PC-3 (cell line): ENCODE data around the gene GOLGA6L7. TPM values are rescaled to one million over a fixed set of nuclear protein-coding genes. Genes with fewer than 3 reads are reported as not detected.
A peak's percentile ranks its signal among the peaks of the same experiment; 100 is the strongest.
"Not testable (repeated sequence)": the region's sequence is repeated elsewhere in the genome, so short reads cannot be mapped to it uniquely, and the experiment has no call there.

ENCODE experiments used
- ATAC-seq: fragments of 200-7000 bp; cut with Tn5 transposase; 2 replicates; pipeline ENCODE4 v1.9.1; 2020; ENCODE audit warnings: mild to moderate bottlenecking, moderate library complexity
- Bru-seq: library from RNA; stranded (reverse); fragments of 400-500 nt; gene quantifications from one replicate; lab custom pipeline; 2021; lab: Mats Ljungman, UMichigan
- BruChase-seq, 2 experiments: library from RNA; stranded (reverse); fragments of 400-500 nt; gene quantifications; one replicate each; lab custom pipeline; 2021; lab: Mats Ljungman, UMichigan
- BruUV-seq: library from RNA; stranded (reverse); fragments of 400-500 nt; replicated peaks from 2 replicates; lab custom pipeline; 2021; lab: Mats Ljungman, UMichigan
- CTCF ChIA-PET: fragments of 300-600 bp; sonication (Branson Sonifier 250); formaldehyde crosslinking; loops from one replicate; lab custom pipeline; 2022; ENCODE audit warnings: antibody characterized with exemption; lab: Charles Lee
- POLR2A ChIA-PET: fragments of 300-600 bp; sonication (Branson Sonifier 250); formaldehyde crosslinking; loops from one replicate; lab custom pipeline; 2022; ENCODE audit warnings: antibody characterized with exemption; ENCODE audit not compliant: unreplicated experiment; lab: Charles Lee
- DNase-seq: peaks from one replicate; pipeline ENCODE4 v3.0.0-alpha.2; 2015
- H2AFZ ChIP-seq: fragments of 300-600 bp; sonication (generic); 2 replicates; pipeline ENCODE4 v1.6.0; 2016; ENCODE audit warnings: antibody characterized with exemption, low read length
- H3F3A ChIP-seq: fragments of 300-600 bp; sonication (generic); one replicate; pipeline ENCODE4 v1.6.0; 2017; ENCODE audit warnings: antibody characterized with exemption, low read length, control low read depth, mild to moderate bottlenecking; ENCODE audit not compliant: unreplicated experiment
- H3K27ac ChIP-seq: fragments of 300-600 bp; sonication (generic); 2 replicates; pipeline ENCODE4 v1.5.1; 2016; ENCODE audit warnings: mild to moderate bottlenecking, low read length
- H3K27me3 ChIP-seq: fragments of 300-600 bp; sonication (generic); 2 replicates; pipeline ENCODE4 v1.6.1; 2016; ENCODE audit warnings: low read length, mixed read lengths
- H3K36me3 ChIP-seq: fragments of 300-600 bp; sonication (generic); 2 replicates; pipeline ENCODE4 v1.6.1; 2016; ENCODE audit warnings: low read depth, mixed run types, low read length, mixed read lengths
- H3K4me1 ChIP-seq: fragments of 300-600 bp; sonication (generic); 2 replicates; pipeline ENCODE4 v1.5.1; 2016; ENCODE audit warnings: low read length; ENCODE audit not compliant: insufficient read depth
- H3K4me2 ChIP-seq: fragments of 300-600 bp; sonication (generic); 2 replicates; pipeline ENCODE4 v1.6.0; 2016; ENCODE audit warnings: low read length
- H3K4me3 ChIP-seq: fragments of 300-600 bp; sonication (generic); 2 replicates; pipeline ENCODE4 v1.5.1; 2016; ENCODE audit warnings: mild to moderate bottlenecking, low read length, mixed read lengths
- H3K79me2 ChIP-seq: fragments of 300-600 bp; sonication (generic); 2 replicates; pipeline ENCODE4 v1.6.1; 2017; ENCODE audit warnings: low read length, mixed read lengths
- H3K9ac ChIP-seq: fragments of 300-600 bp; sonication (generic); 2 replicates; pipeline ENCODE4 v1.6.0; 2016; ENCODE audit warnings: mild to moderate bottlenecking, low read length
- H3K9me2 ChIP-seq: fragments of 300-600 bp; sonication (generic); replicated peaks from 2 replicates; pipeline ENCODE4 v1.6.1; 2016; ENCODE audit warnings: mixed run types, low read length, mixed read lengths
- H3K9me3 ChIP-seq: fragments of 300-600 bp; sonication (generic); 2 replicates; pipeline ENCODE4 v1.6.1; 2016; ENCODE audit warnings: low read length, mixed read lengths
- H4K20me1 ChIP-seq: fragments of 300-600 bp; sonication (generic); 2 replicates; pipeline ENCODE4 v1.6.1; 2016; ENCODE audit warnings: low read length, mixed read lengths
- EZH2 ChIP-seq: fragments of 300-600 bp; sonication (generic); IDR thresholded peaks from one replicate; pipeline ENCODE4 v1.6.1; 2017; ENCODE audit warnings: antibody characterized with exemption, mild to moderate bottlenecking, low read length; ENCODE audit not compliant: unreplicated experiment
- EZH2phosphoT487 ChIP-seq: fragments of 300-600 bp; sonication (generic); IDR thresholded peaks from 2 replicates; pipeline ENCODE4 v1.6.1; 2018; ENCODE audit warnings: mild to moderate bottlenecking, antibody characterized with exemption, low read length, borderline replicate concordance
- intact Hi-C: fragments of 100-400 bp; cut with micrococcal nuclease; formaldehyde crosslinking; loops from 2 replicates; pipeline ENCODE4 v1.9.0; 2023
- long read RNA-seq: library from polyadenylated mRNA; unstranded; transcript quantifications from one replicate; pipeline ENCODE4 v2.0.0, GENCODE V29; 2021; ENCODE audit not compliant: unreplicated experiment
- total RNA-seq: library from RNA; depleted of rRNA; stranded (reverse); fragments of >200 nt; gene quantifications from 2 replicates; pipeline ENCODE4 v1.2.3, GENCODE V29; 2014; rRNA removed
- TF ChIP-seq, protein P1 (sequence below): fragments of 300-600 bp; sonication (generic); conservative IDR thresholded peaks from 2 replicates; pipeline ENCODE4 v1.5.1; 2017; ENCODE audit warnings: antibody characterized with exemption, low read depth, mild to moderate bottlenecking, low read length

GOLGA6L7 gene, protein sequence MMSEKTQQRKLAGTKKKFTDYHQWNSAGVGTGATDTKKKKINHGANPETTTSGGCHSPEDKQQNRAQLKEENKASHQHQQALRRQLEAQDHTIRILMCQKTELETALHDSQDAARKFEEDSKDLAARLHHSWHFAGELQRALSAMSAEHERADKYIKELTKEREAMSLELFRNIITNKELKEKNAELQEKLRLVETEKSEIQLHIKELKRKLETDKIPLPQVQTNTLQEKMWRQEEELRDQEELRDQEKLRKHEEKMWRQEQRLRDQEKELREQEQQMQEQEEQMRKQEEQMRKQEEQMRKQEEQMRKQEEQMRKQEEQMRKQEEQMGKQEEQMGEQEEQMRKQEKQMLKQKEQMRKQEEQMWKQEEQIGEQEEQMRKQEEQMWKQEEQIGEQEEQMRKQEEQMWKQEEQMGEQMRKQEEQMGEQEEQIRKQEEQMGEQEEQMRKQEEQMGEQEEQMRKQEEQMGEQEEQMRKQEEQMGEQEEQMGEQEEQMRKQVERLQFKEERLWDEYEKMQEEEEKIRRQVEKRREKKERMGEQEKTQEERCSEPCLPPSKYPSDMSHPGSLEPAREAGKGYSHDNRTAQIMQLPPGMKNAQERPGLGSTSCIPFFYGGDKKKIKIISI
- total RNA-seq (not detected in 2 replicates), Bru-seq, nascent RNA (not detected), BruChase-seq, experiment 1, labeled RNA remaining after a 6-hour chase (not detected), BruChase-seq, experiment 2, labeled RNA remaining after a 2-hour chase (not detected)
- long read RNA-seq: 0 reads

DNA sequence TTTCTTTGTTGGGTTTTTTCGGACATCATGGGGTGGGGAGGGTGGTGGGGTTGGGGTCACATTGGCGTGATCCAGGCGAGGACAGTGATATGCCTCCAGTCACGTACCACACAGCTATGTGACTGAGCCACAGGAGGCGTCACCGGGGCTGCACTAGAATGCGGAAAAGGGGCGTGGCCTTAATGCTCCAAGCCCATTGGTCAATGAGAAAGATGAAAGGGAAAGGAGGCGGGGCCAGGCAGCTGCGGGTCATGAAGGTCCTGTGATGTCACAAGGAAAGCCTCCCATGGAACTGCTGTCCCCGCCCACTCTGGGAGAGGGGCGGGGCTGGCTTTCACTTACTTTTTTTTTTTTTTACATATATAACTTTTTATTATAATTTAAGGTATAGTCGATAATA is at the start of gene GOLGA6L7:
GOLGA6L7 (minus strand) TSS at position 124 of the 400 bp plus-strand sequence; CDS start at position 29, 95 bp downstream.
- POLR2A ChIA-PET, H3K36me3 ChIP-seq, H3K4me2 ChIP-seq, intact Hi-C loops, H3F3A ChIP-seq, H3K27me3 ChIP-seq, H3K4me3 ChIP-seq, H3K9ac ChIP-seq, H2AFZ ChIP-seq, H3K27ac ChIP-seq, H3K4me1 ChIP-seq, CTCF ChIA-PET, H3K9me3 ChIP-seq, H3K79me2 ChIP-seq, BruUV-seq, DNase-seq, H4K20me1 ChIP-seq, H3K9me2 ChIP-seq, ATAC-seq: not testable (repeated sequence)

DNA sequence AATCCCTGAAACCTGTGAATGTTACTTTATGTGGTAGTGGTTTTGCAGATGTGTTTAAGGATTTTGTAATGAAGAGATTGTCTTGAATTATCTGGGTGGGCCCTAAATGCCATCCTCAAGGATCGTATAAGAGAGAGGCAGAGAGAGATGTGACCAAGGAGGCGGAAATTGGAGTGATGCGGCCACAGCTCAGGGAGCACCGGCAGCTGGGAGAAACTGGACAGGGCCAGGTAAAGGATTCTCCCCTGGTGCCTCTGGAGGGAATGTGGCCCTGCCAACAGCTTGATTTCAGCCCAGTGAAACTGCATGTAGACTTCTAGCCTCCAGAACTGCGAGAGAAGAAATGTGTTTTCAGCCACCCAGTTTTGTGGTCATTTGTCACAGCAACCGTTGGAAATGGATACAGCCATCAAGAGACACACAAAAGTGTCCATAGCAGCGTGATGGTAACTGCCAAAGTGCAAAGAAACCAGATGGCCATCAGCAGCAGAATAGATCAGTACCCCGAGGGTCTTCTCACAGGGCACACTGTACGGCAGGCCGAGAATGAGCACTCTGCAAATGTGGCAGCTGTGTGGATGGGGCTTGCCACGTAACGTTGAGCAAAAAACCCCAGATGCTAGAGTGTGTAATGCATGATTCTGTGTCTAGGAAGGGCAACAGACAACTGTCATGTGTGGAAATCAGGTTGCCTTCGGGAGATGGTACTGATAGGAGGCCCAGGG is 49.6 kb upstream of the GOLGA6L7 start:
- Histone ChIP-seq H3K9ac (no peak overlapping the region), H3K79me2 (peaks cover 76% of the 10 kb centered on the region), H3F3A (no peaks in the 10 kb centered on the region), H3K9me2 (no peaks in the 10 kb centered on the region), H3K4me3 (no peak overlapping the region), H4K20me1 (no peaks in the 10 kb centered on the region), H3K27me3 (no peaks in the 10 kb centered on the region), H3K4me1 (peaks cover 14% of the 10 kb centered on the region), H3K4me2 (no peak overlapping the region), H3K9me3 (no peaks in the 10 kb centered on the region), H3K27ac (no peak overlapping the region), H2AFZ (no peak overlapping the region), H3K36me3 (no peaks in the 10 kb centered on the region)
- intact Hi-C loops: no loop called here
- TF ChIP-seq, protein P1, sequence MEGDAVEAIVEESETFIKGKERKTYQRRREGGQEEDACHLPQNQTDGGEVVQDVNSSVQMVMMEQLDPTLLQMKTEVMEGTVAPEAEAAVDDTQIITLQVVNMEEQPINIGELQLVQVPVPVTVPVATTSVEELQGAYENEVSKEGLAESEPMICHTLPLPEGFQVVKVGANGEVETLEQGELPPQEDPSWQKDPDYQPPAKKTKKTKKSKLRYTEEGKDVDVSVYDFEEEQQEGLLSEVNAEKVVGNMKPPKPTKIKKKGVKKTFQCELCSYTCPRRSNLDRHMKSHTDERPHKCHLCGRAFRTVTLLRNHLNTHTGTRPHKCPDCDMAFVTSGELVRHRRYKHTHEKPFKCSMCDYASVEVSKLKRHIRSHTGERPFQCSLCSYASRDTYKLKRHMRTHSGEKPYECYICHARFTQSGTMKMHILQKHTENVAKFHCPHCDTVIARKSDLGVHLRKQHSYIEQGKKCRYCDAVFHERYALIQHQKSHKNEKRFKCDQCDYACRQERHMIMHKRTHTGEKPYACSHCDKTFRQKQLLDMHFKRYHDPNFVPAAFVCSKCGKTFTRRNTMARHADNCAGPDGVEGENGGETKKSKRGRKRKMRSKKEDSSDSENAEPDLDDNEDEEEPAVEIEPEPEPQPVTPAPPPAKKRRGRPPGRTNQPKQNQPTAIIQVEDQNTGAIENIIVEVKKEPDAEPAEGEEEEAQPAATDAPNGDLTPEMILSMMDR: no peak
- TF ChIP-seq EZH2 (no peak), EZH2phosphoT487 (no peak)
- no peak for ATAC-seq
- CTCF ChIA-PET: no interaction called here
- POLR2A ChIA-PET: no interaction called here
- DNase-seq: no peak
- BruUV-seq: no TSS peak

DNA sequence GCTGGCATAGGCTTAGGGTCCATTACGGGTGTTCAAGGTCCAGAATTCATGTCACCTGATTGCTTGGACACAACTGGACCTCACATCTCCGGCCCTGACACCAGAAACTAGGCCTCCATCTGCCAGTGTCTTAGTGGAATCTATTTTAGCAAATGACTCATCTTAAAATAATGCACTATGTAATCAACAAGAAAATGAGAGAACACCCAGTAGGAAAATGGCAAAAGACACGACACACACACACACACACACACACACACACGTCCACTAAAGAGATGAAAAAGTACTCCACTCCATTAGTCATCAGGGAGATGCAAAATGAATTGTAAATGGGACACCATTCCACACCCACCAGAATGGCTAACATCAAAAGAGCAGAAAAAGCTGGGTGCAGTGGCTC is 48.5 kb upstream of the GOLGA6L7 start:
- H3K9me3 ChIP-seq: no peaks in the 10 kb centered on the region
- no peak overlapping the region for H2AFZ ChIP-seq
- ATAC-seq: peak; percentile 90
- no peaks in the 10 kb centered on the region for H4K20me1 ChIP-seq
- DNase-seq: peak; percentile 83
- no peaks in the 10 kb centered on the region for H3K9me2 ChIP-seq
- no peaks in the 10 kb centered on the region for H3K36me3 ChIP-seq
- no TSS peak for BruUV-seq
- no peak overlapping the region for H3K9ac ChIP-seq
- no peaks in the 10 kb centered on the region for H3F3A ChIP-seq
- TF ChIP-seq EZH2: no peak
- TF ChIP-seq, protein P1: no peak
- H3K79me2 ChIP-seq: peaks cover 74% of the 10 kb centered on the region
- H3K27ac ChIP-seq: peak overlapping the region; percentile 29; the same call in 1 of the 2 replicates
- no peak overlapping the region for H3K4me3 ChIP-seq
- intact Hi-C loops: no loop called here
- ChIA-PET POLR2A (no interaction called here), CTCF (no interaction called here)
- H3K4me2 ChIP-seq: peak overlapping the region; percentile 22; the same call in 1 of the 2 replicates
- H3K27me3 ChIP-seq: no peaks in the 10 kb centered on the region
- H3K4me1 ChIP-seq: peaks cover 17% of the 10 kb centered on the region
